Ectodermal cell (in vitro differentiated cells): Measurements from ENCODE around the gene KCTD10.

ENCODE experiments used
- H3K27ac ChIP-seq: 2 replicates; pipeline ENCODE4 v1.7.0; 2013; ENCODE audit warnings: mild to moderate bottlenecking, low read depth, low read length; ENCODE audit not compliant: insufficient read depth, poor library complexity, severe bottlenecking
- H3K27me3 ChIP-seq: 2 replicates; pipeline ENCODE4 v1.7.0; 2013; ENCODE audit warnings: mild to moderate bottlenecking, low read length; ENCODE audit not compliant: insufficient read depth, control insufficient read depth, poor library complexity, severe bottlenecking
- H3K36me3 ChIP-seq: one replicate; pipeline ENCODE4 v1.7.0; 2013; ENCODE audit warnings: low read length; ENCODE audit not compliant: control insufficient read depth, insufficient read depth
- H3K4me1 ChIP-seq: one replicate; pipeline ENCODE4 v1.7.0; 2013; ENCODE audit warnings: low read length; ENCODE audit not compliant: control insufficient read depth, insufficient read depth
- H3K4me3 ChIP-seq: 2 replicates; pipeline ENCODE4 v1.7.0; 2013; ENCODE audit warnings: low read depth, low read length, control low read depth; ENCODE audit not compliant: insufficient read depth
- H3K9me3 ChIP-seq: 2 replicates; pipeline ENCODE4 v1.7.0; 2013; ENCODE audit warnings: mild to moderate bottlenecking, low read length, moderate library complexity; ENCODE audit not compliant: control insufficient read depth
- WGBS, 2 experiments: methylation state at CpG; one replicate each; pipeline ENCODE4 v1.1.7; 2013; ENCODE audit warnings: missing lambda C conversion rate in 2 of 2; 5-methylcytosine and 5-hydroxymethylcytosine counted together

Gene KCTD10

GRCh38 chr12:109496306-109496705 lies 19.2 kb upstream of the KCTD10 start:
- Histone ChIP-seq H3K9me3 (no peaks in the 10 kb centered on the region), H3K4me1 (no peaks in the 10 kb centered on the region), H3K36me3 (peaks cover 6% of the 10 kb centered on the region), H3K27me3 (no peaks in the 10 kb centered on the region), H3K27ac (no peak overlapping the region), H3K4me3 (no peak overlapping the region)

DNA sequence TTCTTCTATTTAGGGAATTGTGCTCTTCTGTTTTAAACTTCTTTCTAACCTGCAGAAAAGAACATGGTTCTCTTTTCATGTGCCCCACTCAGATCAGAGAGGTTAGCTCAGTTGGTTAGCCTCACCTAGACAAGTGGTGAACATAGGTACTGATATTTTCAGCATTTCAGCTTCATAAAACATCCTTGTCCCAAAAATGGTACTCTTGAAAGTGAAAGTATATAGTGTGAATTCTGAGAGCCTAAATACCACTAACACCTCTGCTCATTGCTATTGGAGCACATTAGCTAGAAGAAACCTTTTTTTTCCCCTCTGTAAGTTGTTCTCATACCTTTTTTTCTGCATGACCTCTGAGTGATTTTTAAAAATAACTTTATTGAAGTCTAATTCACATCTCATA lies 17.9 kb upstream of the KCTD10 start:
- Histone ChIP-seq H3K4me1 (no peaks in the 10 kb centered on the region), H3K27me3 (no peaks in the 10 kb centered on the region), H3K4me3 (no peak overlapping the region), H3K27ac (no peak overlapping the region), H3K9me3 (no peaks in the 10 kb centered on the region), H3K36me3 (peaks cover 9% of the 10 kb centered on the region)

- H3K4me1 ChIP-seq: no peaks in the 10 kb centered on the region
- no peak overlapping the region for H3K4me3 ChIP-seq
- 92 to 94% methylated on average over 7 of the region's 7 CpGs for WGBS, 2 experiments
- peaks cover 9% of the 10 kb centered on the region for H3K36me3 ChIP-seq
- H3K27me3 ChIP-seq: no peaks in the 10 kb centered on the region
- H3K9me3 ChIP-seq: no peaks in the 10 kb centered on the region
- no peak overlapping the region for H3K27ac ChIP-seq
These were observed 17.3 kb upstream of the KCTD10 start for GRCh38 chr12:109494348-109494881.

- no peaks in the 10 kb centered on the region for H3K27me3 ChIP-seq
- 92 to 94% methylated on average over 1 of the region's 1 CpG for WGBS, 2 experiments
- no peaks in the 10 kb centered on the region for H3K9me3 ChIP-seq
- no peak overlapping the region for H3K4me3 ChIP-seq
- H3K4me1 ChIP-seq: no peaks in the 10 kb centered on the region
- no peak overlapping the region for H3K27ac ChIP-seq
- H3K36me3 ChIP-seq: peaks cover 13% of the 10 kb centered on the region
These were observed 16.8 kb upstream of the KCTD10 start for GRCh38 chr12:109493938-109494337.

GRCh38 chr12:109493090-109493489 lies 16.0 kb upstream of the KCTD10 start:
- no peaks in the 10 kb centered on the region for H3K9me3 ChIP-seq
- H3K4me1 ChIP-seq: no peaks in the 10 kb centered on the region
- no peak overlapping the region for H3K4me3 ChIP-seq
- H3K27ac ChIP-seq: no peak overlapping the region
- H3K36me3 ChIP-seq: peaks cover 9% of the 10 kb centered on the region
- H3K27me3 ChIP-seq: no peaks in the 10 kb centered on the region

DNA sequence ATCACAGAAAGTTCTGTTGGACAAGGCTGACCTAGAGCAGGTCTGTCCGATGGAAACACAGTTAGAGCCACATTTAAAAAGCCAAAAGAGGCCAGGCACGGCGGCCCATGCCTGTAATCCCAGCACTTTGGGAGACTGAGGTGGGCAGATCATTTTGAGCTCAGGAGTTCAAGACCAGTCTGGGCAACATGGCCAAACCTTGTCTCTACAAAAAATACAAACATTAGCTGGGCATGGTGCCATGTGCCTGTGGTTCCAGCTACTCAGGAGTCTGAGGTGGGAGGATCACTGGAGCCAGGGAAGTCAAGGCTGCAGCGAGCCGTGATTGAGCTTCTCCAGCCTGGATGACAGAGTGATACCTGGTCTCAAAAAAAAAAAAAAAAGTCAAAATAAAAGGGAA lies 15.3 kb upstream of the KCTD10 start:
- Histone ChIP-seq H3K27ac (no peak overlapping the region), H3K27me3 (no peaks in the 10 kb centered on the region), H3K9me3 (no peaks in the 10 kb centered on the region), H3K4me1 (no peaks in the 10 kb centered on the region), H3K36me3 (peaks cover 13% of the 10 kb centered on the region), H3K4me3 (no peak overlapping the region)
- 92 to 93% methylated on average over 5 of the region's 5 CpGs for WGBS, 2 experiments

GRCh38 chr12:109491671-109492070 lies 14.6 kb upstream of the KCTD10 start:
- H3K27me3 ChIP-seq: no peaks in the 10 kb centered on the region
- 93 to 96% methylated on average over 4 of the region's 4 CpGs for whole genome bisulfite sequencing, 2 experiments
- H3K4me3 ChIP-seq: no peak overlapping the region
- peaks cover 20% of the 10 kb centered on the region for H3K36me3 ChIP-seq
- no peaks in the 10 kb centered on the region for H3K9me3 ChIP-seq
- H3K27ac ChIP-seq: no peak overlapping the region
- no peaks in the 10 kb centered on the region for H3K4me1 ChIP-seq

- Histone ChIP-seq H3K36me3 (peaks cover 35% of the 10 kb centered on the region), H3K4me3 (no peak overlapping the region), H3K4me1 (no peaks in the 10 kb centered on the region), H3K27ac (no peak overlapping the region), H3K9me3 (no peaks in the 10 kb centered on the region), H3K27me3 (no peaks in the 10 kb centered on the region)
- WGBS, 2 experiments: 100% methylated on average over 1 of the region's 1 CpG
These were observed 13.0 kb upstream of the KCTD10 start for GRCh38 chr12:109489955-109490565.

GRCh38 chr12:109489016-109489954 lies 12.2 kb upstream of the KCTD10 start:
- Histone ChIP-seq H3K27me3 (no peaks in the 10 kb centered on the region), H3K27ac (no peak overlapping the region), H3K4me3 (no peak overlapping the region), H3K36me3 (peaks cover 39% of the 10 kb centered on the region), H3K4me1 (no peaks in the 10 kb centered on the region), H3K9me3 (no peaks in the 10 kb centered on the region)
- WGBS, 2 experiments: 95% methylated on average over 14 of the region's 14 CpGs

GRCh38 chr12:109488051-109488665 lies 11.1 kb upstream of the KCTD10 start:
- 94 to 96% methylated on average over 7 of the region's 7 CpGs for WGBS, 2 experiments
- no peaks in the 10 kb centered on the region for H3K27me3 ChIP-seq
- H3K27ac ChIP-seq: no peak overlapping the region
- no peak overlapping the region for H3K4me3 ChIP-seq
- H3K36me3 ChIP-seq: peaks cover 50% of the 10 kb centered on the region
- no peaks in the 10 kb centered on the region for H3K4me1 ChIP-seq
- H3K9me3 ChIP-seq: no peaks in the 10 kb centered on the region
